Measurements from ENCODE around the gene PTPN3. TPM values are rescaled to one million over a fixed set of nuclear protein-coding genes. Genes with fewer than 3 reads are reported as not detected.

Gene PTPN3
- total RNA-seq, 1 donor from 2014 or later: 7.8 TPM

DNA sequence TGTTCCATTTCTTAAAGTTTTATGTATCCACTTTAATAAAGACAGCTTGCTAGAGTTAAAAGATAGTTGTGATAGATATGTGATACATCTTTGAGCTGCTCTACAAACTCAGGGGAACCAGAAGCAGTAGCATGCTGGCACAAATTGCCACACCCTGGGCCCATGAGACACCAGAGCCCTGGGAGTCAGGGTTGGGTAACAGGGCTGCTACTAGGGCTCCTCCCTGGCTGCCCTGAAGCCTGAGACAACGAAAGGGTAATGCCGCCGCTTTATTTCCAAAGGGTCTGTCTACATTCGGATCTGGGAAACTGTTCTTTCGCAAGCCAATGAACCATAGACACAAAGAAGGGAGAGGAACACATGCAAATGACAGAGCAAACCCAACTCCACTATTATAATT, 29.2 kb downstream of the PTPN3 start:
- peaks cover 0 to 3% (median 0%) of the 10 kb centered on the region in 3 donors for H3K27me3 ChIP-seq (ENCODE audit: control insufficient read depth in 3 of 3, insufficient read depth in 3 of 3, low read length in 3 of 3)
- H3K9me3 ChIP-seq (ENCODE audit: control insufficient read depth in 3 of 3, low read length in 3 of 3): no peaks in the 10 kb centered on the region
- H3K9ac ChIP-seq (ENCODE audit: low read depth in 1 of 3, low read length in 3 of 3): peak overlapping the region in 2 of 3 donors; percentile 19 to 36
- peak overlapping the region; percentile 54 for H3K27ac ChIP-seq (ENCODE audit: low read depth, low read length)
- no peaks in the 10 kb centered on the region for H3K36me3 ChIP-seq (ENCODE audit: control insufficient read depth in 3 of 3, insufficient read depth in 3 of 3, low read length in 3 of 3)
- H3K4me1 ChIP-seq (ENCODE audit: control insufficient read depth in 3 of 3, insufficient read depth in 3 of 3, low read length in 3 of 3): peaks cover 8 to 43% (median 11%) of the 10 kb centered on the region in 3 donors
- H3K4me3 ChIP-seq (ENCODE audit: low read length in 3 of 3): no peak overlapping the region

DNA sequence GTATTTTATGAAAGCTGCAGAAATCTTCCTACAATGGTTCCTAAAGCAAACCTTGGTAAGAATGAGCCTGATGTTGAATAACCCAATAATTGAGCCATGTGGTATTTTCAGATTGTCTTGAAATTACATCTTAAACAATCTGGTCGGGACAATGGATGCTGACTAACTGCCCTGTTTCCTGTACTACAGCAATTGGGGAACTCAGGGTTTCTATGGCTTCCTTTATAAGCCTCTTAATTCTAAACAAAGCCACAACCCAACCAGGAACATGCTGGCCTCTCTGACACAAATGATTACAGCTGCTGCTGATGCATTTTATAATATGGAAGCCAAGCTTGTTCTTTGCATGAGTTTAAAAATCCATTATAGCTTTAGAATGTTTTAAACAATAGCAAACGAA, 30.2 kb downstream of the PTPN3 start:
- H3K27ac ChIP-seq (ENCODE audit: low read depth, low read length): no peak overlapping the region
- H3K4me3 ChIP-seq (ENCODE audit: low read length in 3 of 3): no peak overlapping the region
- peaks cover 0 to 3% (median 0%) of the 10 kb centered on the region in 3 donors for H3K27me3 ChIP-seq (ENCODE audit: control insufficient read depth in 3 of 3, insufficient read depth in 3 of 3, low read length in 3 of 3)
- H3K4me1 ChIP-seq (ENCODE audit: control insufficient read depth in 3 of 3, insufficient read depth in 3 of 3, low read length in 3 of 3): peaks cover 4 to 41% (median 6%) of the 10 kb centered on the region in 3 donors
- no peaks in the 10 kb centered on the region for H3K9me3 ChIP-seq (ENCODE audit: control insufficient read depth in 3 of 3, low read length in 3 of 3)
- H3K36me3 ChIP-seq (ENCODE audit: control insufficient read depth in 3 of 3, insufficient read depth in 3 of 3, low read length in 3 of 3): no peaks in the 10 kb centered on the region
- no peak overlapping the region for H3K9ac ChIP-seq (ENCODE audit: low read depth in 1 of 3, low read length in 3 of 3)

DNA sequence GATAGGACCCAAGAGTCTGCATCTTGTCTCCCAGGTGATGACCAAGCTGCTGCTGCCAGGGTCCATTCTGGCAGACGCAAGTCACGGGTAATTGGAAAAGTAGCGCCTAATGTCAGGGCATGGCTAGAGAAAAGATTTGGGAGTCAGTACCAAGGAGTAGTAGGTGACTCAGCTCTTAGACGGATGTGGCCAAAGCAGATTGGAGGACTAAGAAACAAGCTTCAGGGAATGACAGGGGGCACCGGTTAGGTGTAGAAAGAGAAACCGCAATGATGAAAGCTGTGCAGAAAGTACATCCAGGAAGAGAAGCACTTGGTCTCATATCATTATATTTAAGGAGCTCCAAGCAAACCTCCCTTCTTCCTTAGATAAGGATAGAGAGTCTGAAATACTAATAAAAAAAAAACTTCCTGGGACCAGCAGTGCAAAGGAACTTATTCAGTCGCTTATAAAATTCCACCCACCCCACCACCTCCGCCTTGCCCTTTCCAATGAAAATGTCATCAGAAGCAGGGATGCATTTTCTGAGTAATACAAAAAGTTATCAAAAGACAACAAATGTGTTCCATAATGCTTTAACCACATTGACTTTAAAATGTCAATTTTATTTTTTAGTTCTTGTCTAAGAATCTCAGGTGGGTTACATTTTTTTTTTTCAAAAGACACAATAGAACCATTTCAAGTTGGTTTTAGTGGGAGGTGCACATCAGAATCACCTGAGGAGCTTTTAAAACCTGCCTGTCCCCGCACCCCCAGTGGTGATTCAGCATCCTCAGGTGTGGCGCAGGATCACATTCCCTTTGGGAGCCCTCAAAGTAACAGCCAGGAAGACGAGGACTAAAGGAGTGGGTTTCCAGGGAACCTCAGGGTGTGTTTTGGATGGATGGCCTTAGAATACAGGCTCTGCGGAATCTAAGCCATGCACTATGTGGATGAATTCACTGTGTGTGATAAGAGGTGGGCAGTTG, 31.2 kb downstream of the PTPN3 start:
- Histone ChIP-seq H3K36me3 (ENCODE audit: control insufficient read depth in 3 of 3, insufficient read depth in 3 of 3, low read length in 3 of 3) (peaks cover 3 to 10% (median 7%) of the 10 kb centered on the region in 3 donors), H3K4me3 (ENCODE audit: low read length in 3 of 3) (no peak overlapping the region), H3K9ac (ENCODE audit: low read depth in 1 of 3, low read length in 3 of 3) (no peak overlapping the region), H3K9me3 (ENCODE audit: control insufficient read depth in 3 of 3, low read length in 3 of 3) (no peaks in the 10 kb centered on the region), H3K4me1 (ENCODE audit: control insufficient read depth in 3 of 3, insufficient read depth in 3 of 3, low read length in 3 of 3) (peaks cover 4 to 37% (median 6%) of the 10 kb centered on the region in 3 donors), H3K27ac (ENCODE audit: low read depth, low read length) (no peak overlapping the region), H3K27me3 (ENCODE audit: control insufficient read depth in 3 of 3, insufficient read depth in 3 of 3, low read length in 3 of 3) (peaks cover 0 to 3% (median 0%) of the 10 kb centered on the region in 3 donors)

DNA sequence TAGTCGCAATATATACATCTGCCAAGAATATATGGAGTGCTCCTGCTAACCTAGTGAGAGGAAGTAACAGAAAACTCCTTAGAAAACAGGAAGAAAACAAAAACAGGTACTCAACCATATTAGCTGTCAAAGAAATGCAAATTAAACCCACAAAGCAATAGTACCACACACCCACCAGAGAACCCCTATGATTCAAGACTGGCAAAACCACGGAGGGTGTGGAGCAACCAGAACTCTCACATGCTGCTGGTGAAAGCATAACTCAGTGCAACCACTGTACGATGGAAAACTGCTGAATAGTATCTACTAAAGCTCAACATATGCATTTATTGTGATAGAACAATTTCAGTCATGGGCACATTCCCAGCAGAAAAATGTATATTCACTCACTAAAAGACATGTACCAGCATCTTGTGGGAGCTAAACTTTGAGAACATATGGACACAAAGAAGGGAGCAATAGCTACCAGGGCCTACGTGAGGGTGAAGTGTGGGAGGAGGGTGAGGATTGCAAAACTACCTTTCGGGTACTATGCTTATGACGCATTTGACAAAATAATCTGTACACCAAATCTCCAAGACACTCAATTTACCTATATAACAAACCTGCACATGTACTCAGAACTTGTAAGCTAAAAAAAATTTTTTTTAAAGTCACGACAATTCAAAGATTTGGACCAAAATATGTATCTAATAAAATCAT, 34.0 kb downstream of the PTPN3 start:
- Histone ChIP-seq H3K27ac (ENCODE audit: low read depth, low read length) (no peak overlapping the region), H3K27me3 (ENCODE audit: control insufficient read depth in 3 of 3, insufficient read depth in 3 of 3, low read length in 3 of 3) (peaks cover 0 to 3% (median 0%) of the 10 kb centered on the region in 3 donors), H3K9ac (ENCODE audit: low read depth in 1 of 3, low read length in 3 of 3) (no peak overlapping the region), H3K9me3 (ENCODE audit: control insufficient read depth in 3 of 3, low read length in 3 of 3) (no peaks in the 10 kb centered on the region), H3K36me3 (ENCODE audit: control insufficient read depth in 3 of 3, insufficient read depth in 3 of 3, low read length in 3 of 3) (peaks cover 3 to 10% (median 8%) of the 10 kb centered on the region in 3 donors), H3K4me1 (ENCODE audit: control insufficient read depth in 3 of 3, insufficient read depth in 3 of 3, low read length in 3 of 3) (peaks cover 0 to 17% (median 2%) of the 10 kb centered on the region in 3 donors), H3K4me3 (ENCODE audit: low read length in 3 of 3) (no peak overlapping the region)

DNA sequence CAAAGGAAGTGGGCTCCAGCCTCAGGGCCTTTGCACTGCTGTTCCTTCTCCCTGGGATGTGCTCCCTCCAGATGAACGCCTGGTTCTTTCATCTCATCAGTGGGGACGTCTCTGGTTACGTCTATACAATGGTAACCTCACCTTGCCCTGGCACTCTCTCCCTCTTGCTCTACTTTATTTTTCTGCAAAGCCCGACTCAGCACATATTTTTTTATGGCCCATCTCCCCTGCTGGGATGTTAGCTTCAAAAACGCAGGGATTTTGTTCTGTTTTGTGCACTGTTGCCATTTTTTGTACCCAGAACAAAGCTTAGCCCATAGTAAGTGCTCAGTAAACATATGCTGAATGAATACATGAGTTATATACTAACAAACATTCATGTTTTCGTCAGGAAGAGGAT, 37.5 kb downstream of the PTPN3 start:
- no peaks in the 10 kb centered on the region for H3K9me3 ChIP-seq (ENCODE audit: control insufficient read depth in 3 of 3, low read length in 3 of 3)
- H3K4me3 ChIP-seq (ENCODE audit: low read length in 3 of 3): no peak overlapping the region
- peaks cover 0 to 15% (median 0%) of the 10 kb centered on the region in 3 donors for H3K4me1 ChIP-seq (ENCODE audit: control insufficient read depth in 3 of 3, insufficient read depth in 3 of 3, low read length in 3 of 3)
- no peak overlapping the region for H3K27ac ChIP-seq (ENCODE audit: low read depth, low read length)
- H3K27me3 ChIP-seq (ENCODE audit: control insufficient read depth in 3 of 3, insufficient read depth in 3 of 3, low read length in 3 of 3): peaks cover 0 to 3% (median 0%) of the 10 kb centered on the region in 3 donors
- peaks cover 13 to 26% (median 17%) of the 10 kb centered on the region in 3 donors for H3K36me3 ChIP-seq (ENCODE audit: control insufficient read depth in 3 of 3, insufficient read depth in 3 of 3, low read length in 3 of 3)
- H3K9ac ChIP-seq (ENCODE audit: low read depth in 1 of 3, low read length in 3 of 3): no peak overlapping the region

DNA sequence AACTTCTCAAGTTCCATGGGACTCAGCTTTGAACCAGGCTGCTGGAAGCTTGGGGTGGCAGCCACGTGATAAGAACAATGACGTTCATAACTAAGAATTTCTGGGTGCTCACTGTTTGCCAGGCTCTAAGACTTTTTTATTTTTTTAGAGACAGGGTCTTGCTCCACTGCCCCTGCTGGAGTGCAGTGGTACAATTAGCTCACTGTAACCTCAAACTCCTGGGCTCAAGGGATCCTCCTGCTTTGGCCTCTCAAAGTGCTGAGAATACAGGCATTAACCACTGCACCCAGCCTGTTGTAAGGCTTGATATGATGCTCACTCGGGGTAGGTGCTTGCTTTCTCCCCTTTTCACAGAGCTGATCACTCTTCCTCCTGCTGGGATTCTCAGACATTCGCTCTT, 38.7 kb downstream of the PTPN3 start:
- H3K4me1 ChIP-seq (ENCODE audit: control insufficient read depth in 3 of 3, insufficient read depth in 3 of 3, low read length in 3 of 3): peaks cover 0 to 11% (median 0%) of the 10 kb centered on the region in 3 donors

DNA sequence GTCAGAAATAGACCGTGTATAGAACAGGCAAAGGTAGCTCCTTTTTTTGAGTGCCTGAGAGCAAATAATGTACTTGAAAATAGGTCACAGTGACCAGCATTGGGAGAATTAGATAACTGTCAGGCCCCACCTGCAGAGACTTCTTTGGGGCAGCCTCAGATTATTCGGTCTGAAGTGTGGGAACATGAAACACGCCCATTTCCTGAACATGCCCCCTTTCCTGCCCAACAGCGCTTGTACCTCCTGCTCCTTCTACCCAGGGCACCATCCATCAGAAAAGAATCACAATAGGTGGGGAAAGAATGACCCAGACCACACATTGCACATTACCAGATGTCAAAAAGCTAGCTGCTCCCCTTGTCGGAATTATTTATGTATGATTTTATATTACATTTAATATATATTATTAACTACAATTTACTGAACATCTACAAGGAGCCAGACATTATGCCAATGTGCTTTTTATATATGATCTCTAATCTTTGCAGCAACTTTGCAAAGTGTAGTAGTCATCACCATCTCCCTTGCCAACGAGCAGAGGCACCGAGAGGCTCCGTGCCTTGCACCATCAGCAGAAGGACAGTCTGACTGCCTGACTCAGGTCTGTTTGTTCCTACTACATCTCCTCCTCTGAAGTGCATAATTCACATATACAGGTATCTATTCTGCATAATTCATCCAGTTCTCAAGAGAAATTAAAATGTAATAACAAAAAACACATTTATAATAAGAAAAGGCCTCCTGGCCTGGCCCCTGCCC, 39.5 kb downstream of the PTPN3 start:
- H3K9ac ChIP-seq (ENCODE audit: low read depth in 1 of 3, low read length in 3 of 3): no peak overlapping the region
- H3K27me3 ChIP-seq (ENCODE audit: control insufficient read depth in 3 of 3, insufficient read depth in 3 of 3, low read length in 3 of 3): no peaks in the 10 kb centered on the region
- H3K36me3 ChIP-seq (ENCODE audit: control insufficient read depth in 3 of 3, insufficient read depth in 3 of 3, low read length in 3 of 3): peaks cover 14 to 29% (median 19%) of the 10 kb centered on the region in 3 donors
- H3K27ac ChIP-seq (ENCODE audit: low read depth, low read length): no peak overlapping the region
- H3K9me3 ChIP-seq (ENCODE audit: control insufficient read depth in 3 of 3, low read length in 3 of 3): no peaks in the 10 kb centered on the region
- H3K4me3 ChIP-seq (ENCODE audit: low read length in 3 of 3): no peak overlapping the region
- peaks cover 0 to 11% (median 0%) of the 10 kb centered on the region in 3 donors for H3K4me1 ChIP-seq (ENCODE audit: control insufficient read depth in 3 of 3, insufficient read depth in 3 of 3, low read length in 3 of 3)

More for the DNA sequence above, 38.7 kb downstream of the PTPN3 start:
- no peak overlapping the region for H3K9ac ChIP-seq (ENCODE audit: low read depth in 1 of 3, low read length in 3 of 3)
- H3K27me3 ChIP-seq (ENCODE audit: control insufficient read depth in 3 of 3, insufficient read depth in 3 of 3, low read length in 3 of 3): no peaks in the 10 kb centered on the region
- peaks cover 14 to 29% (median 19%) of the 10 kb centered on the region in 3 donors for H3K36me3 ChIP-seq (ENCODE audit: control insufficient read depth in 3 of 3, insufficient read depth in 3 of 3, low read length in 3 of 3)
- no peaks in the 10 kb centered on the region for H3K9me3 ChIP-seq (ENCODE audit: control insufficient read depth in 3 of 3, low read length in 3 of 3)
- no peak overlapping the region for H3K27ac ChIP-seq (ENCODE audit: low read depth, low read length)
- H3K4me3 ChIP-seq (ENCODE audit: low read length in 3 of 3): no peak overlapping the region

DNA sequence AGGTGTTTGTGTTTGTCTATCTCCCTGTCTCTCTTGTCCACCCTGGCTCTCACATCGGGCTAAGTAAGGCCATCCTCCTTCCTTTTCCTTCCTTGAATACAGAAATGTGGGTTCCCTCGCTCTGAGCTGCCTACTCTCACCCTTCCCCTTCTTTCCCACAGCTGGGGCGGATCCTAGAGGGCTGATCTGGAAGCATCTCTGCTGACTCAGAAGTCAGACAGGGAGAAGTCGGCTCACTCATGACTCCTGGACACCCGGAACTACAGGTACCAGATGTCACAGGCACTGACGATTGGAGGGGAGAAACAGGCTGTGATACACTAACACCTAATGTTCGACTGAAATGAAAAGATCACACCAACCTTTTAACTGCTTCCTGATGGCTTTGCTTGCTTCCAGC, 41.3 kb downstream of the PTPN3 start:
- Histone ChIP-seq H3K27me3 (ENCODE audit: control insufficient read depth in 3 of 3, insufficient read depth in 3 of 3, low read length in 3 of 3) (no peaks in the 10 kb centered on the region), H3K36me3 (ENCODE audit: control insufficient read depth in 3 of 3, insufficient read depth in 3 of 3, low read length in 3 of 3) (peaks cover 6 to 19% (median 16%) of the 10 kb centered on the region in 3 donors), H3K4me3 (ENCODE audit: low read length in 3 of 3) (no peak overlapping the region), H3K27ac (ENCODE audit: low read depth, low read length) (no peak overlapping the region), H3K4me1 (ENCODE audit: control insufficient read depth in 3 of 3, insufficient read depth in 3 of 3, low read length in 3 of 3) (peaks cover 0 to 20% (median 0%) of the 10 kb centered on the region in 3 donors), H3K9me3 (ENCODE audit: control insufficient read depth in 3 of 3, low read length in 3 of 3) (no peaks in the 10 kb centered on the region), H3K9ac (ENCODE audit: low read depth in 1 of 3, low read length in 3 of 3) (no peak overlapping the region)

DNA sequence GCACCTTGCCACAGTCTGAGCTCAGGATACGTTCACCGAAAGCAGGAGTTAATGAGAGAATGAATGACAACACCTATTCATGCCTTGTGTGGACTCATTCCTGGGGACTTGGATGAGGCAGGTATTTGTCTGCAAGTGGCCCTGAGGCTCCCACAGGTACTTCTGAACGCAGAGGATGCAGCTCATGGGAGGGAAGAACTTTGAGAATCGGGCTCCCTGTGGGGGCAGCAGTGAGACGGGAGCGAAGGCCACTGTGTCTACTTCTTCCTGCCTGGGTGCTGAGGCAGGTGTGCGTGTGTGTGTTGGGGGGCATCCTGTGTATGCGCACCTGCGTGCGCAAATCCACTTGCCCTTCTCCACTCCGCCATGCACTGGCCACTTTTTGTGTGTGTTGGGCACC, 42.2 kb downstream of the PTPN3 start:
- no peaks in the 10 kb centered on the region for H3K27me3 ChIP-seq (ENCODE audit: control insufficient read depth in 3 of 3, insufficient read depth in 3 of 3, low read length in 3 of 3)
- peaks cover 5 to 19% (median 16%) of the 10 kb centered on the region in 3 donors for H3K36me3 ChIP-seq (ENCODE audit: control insufficient read depth in 3 of 3, insufficient read depth in 3 of 3, low read length in 3 of 3)
- no peak overlapping the region for H3K27ac ChIP-seq (ENCODE audit: low read depth, low read length)
- no peak overlapping the region for H3K4me3 ChIP-seq (ENCODE audit: low read length in 3 of 3)
- no peak overlapping the region for H3K9ac ChIP-seq (ENCODE audit: low read depth in 1 of 3, low read length in 3 of 3)
- H3K4me1 ChIP-seq (ENCODE audit: control insufficient read depth in 3 of 3, insufficient read depth in 3 of 3, low read length in 3 of 3): peaks cover 0 to 25% (median 5%) of the 10 kb centered on the region in 3 donors
- no peaks in the 10 kb centered on the region for H3K9me3 ChIP-seq (ENCODE audit: control insufficient read depth in 3 of 3, low read length in 3 of 3)

All from skeletal muscle tissue (tissue), 4 donors.